Ishikawa (cell line): Measurements from ENCODE around the gene SCCPDH.

Experiments
- EP300 ChIP-seq: IDR thresholded peaks from 2 replicates; pipeline ENCODE4 v1.6.1; 2012; ENCODE audit warnings: borderline replicate concordance
- TEAD4 ChIP-seq: IDR thresholded peaks from 2 replicates; pipeline ENCODE4 v1.6.1; 2012
- YY1 ChIP-seq: IDR thresholded peaks from 2 replicates; pipeline ENCODE4 v1.6.1; 2012; ENCODE audit warnings: low read depth

- no peak for TF ChIP-seq TEAD4
- TF ChIP-seq EP300 = no peak
- TF ChIP-seq YY1 = no peak
Measured at GRCh38 chr1:246761396-246761795, 37.2 kb downstream of the SCCPDH start.
